CD4-positive, alpha-beta T cell (primary cell): ENCODE measurements around the gene OR2Z1. TPM values are rescaled to one million over a fixed set of nuclear protein-coding genes. Genes with fewer than 3 reads are reported as not detected.

ENCODE experiments used
- ATAC-seq: fragments of 200-7000 bp; cut with Tn5 transposase; one replicate; pipeline ENCODE4 v1.10.0; 2022; ENCODE audit warnings: mild to moderate bottlenecking; ENCODE audit not compliant: poor library complexity
- CTCF ChIA-PET: fragments of 350-600 bp; sonication (Branson Sonifier 250); formaldehyde crosslinking; loops from one replicate; lab custom pipeline; 2021; ENCODE audit warnings: antibody characterized with exemption, inconsistent platforms; lab: Charles Lee
- POLR2A ChIA-PET: fragments of 350-600 bp; sonication (Branson Sonifier 250); formaldehyde crosslinking; loops from one replicate; lab custom pipeline; 2021; ENCODE audit warnings: antibody characterized with exemption, inconsistent platforms; lab: Charles Lee
- DNase-seq, 14 experiments: peaks; one replicate each; pipeline ENCODE4 v3.0.0-alpha.2; 2013 to 2020; ENCODE audit warnings: mixed read lengths in 2 of 14
- H3K27ac ChIP-seq, 2 donors: one replicate each; pipeline versions ENCODE4 v1.5.1 to v1.7.0; 2013; ENCODE audit warnings: low read length in 2 of 2, low read depth in 1 of 2, mild to moderate bottlenecking in 1 of 2
- H3K27me3 ChIP-seq, 2 experiments: 1 replicate in 1 of 2; 2 replicates in 1 of 2; pipeline versions ENCODE4 v1.6.1 to v1.7.0; 2013; ENCODE audit warnings: low read length in 2 of 2, control low read depth in 1 of 2, mild to moderate bottlenecking in 1 of 2, moderate library complexity in 1 of 2; ENCODE audit not compliant: insufficient read depth in 2 of 2, control insufficient read depth in 1 of 2
- H3K36me3 ChIP-seq: one replicate; pipeline ENCODE4 v1.6.1; 2013; ENCODE audit warnings: low read length, control low read depth; ENCODE audit not compliant: insufficient read depth
- H3K4me1 ChIP-seq: one replicate; pipeline ENCODE4 v1.6.1; 2013; ENCODE audit warnings: low read length, control low read depth; ENCODE audit not compliant: insufficient read depth
- H3K4me3 ChIP-seq: one replicate; pipeline ENCODE4 v1.5.1; 2013; ENCODE audit warnings: mild to moderate bottlenecking, low read length, moderate library complexity
- H3K9me3 ChIP-seq, 2 experiments: 1 replicate in 1 of 2; 2 replicates in 1 of 2; pipeline versions ENCODE4 v1.6.1 to v1.7.0; 2013; ENCODE audit warnings: low read length in 2 of 2, mild to moderate bottlenecking in 2 of 2, control low read depth in 1 of 2, moderate library complexity in 1 of 2; ENCODE audit not compliant: control insufficient read depth in 1 of 2, insufficient read depth in 1 of 2
- H3K27ac Mint-ChIP-seq: one replicate; pipeline ENCODE4 v1.8.0; 2020; ENCODE audit warnings: mixed read lengths
- H3K27me3 Mint-ChIP-seq: one replicate; pipeline ENCODE4 v1.8.0; 2021; ENCODE audit warnings: mixed read lengths
- H3K36me3 Mint-ChIP-seq: one replicate; pipeline ENCODE4 v1.8.0; 2021; ENCODE audit warnings: low read depth, mixed read lengths
- H3K4me1 Mint-ChIP-seq: one replicate; pipeline ENCODE4 v1.8.0; 2021; ENCODE audit warnings: low read depth, mixed read lengths
- H3K4me3 Mint-ChIP-seq: one replicate; pipeline ENCODE4 v1.8.0; 2020; ENCODE audit warnings: mild to moderate bottlenecking, mixed read lengths
- H3K9me3 Mint-ChIP-seq: one replicate; pipeline ENCODE4 v1.8.0; 2020; ENCODE audit warnings: mixed read lengths
- intact Hi-C, 2 experiments: fragments of 100-400 bp; cut with DNase I in 1 of 2; cut with micrococcal nuclease in 1 of 2; formaldehyde crosslinking; loops; one replicate each; pipeline versions ENCODE4 v1.15.1 to v1.9.0; 2023 to 2025; cut with DNase I, micrococcal nuclease
- total RNA-seq, 174 experiments: library from RNA in 2 of 174; stranded (reverse) in 2 of 174; gene quantifications; one replicate each; pipeline ENCODE4 v1.2.3 and lab custom pipeline; 2021 to 2026
- TF ChIP-seq, protein P1 (sequence below): fragments of 200-600 bp; IDR thresholded peaks from one replicate; pipeline ENCODE4 v1.8.0; 2022; ENCODE audit warnings: antibody characterized with exemption, mild to moderate bottlenecking

OR2Z1 gene
- total RNA-seq, 2 experiments from 2014 or later = not detected

DNA sequence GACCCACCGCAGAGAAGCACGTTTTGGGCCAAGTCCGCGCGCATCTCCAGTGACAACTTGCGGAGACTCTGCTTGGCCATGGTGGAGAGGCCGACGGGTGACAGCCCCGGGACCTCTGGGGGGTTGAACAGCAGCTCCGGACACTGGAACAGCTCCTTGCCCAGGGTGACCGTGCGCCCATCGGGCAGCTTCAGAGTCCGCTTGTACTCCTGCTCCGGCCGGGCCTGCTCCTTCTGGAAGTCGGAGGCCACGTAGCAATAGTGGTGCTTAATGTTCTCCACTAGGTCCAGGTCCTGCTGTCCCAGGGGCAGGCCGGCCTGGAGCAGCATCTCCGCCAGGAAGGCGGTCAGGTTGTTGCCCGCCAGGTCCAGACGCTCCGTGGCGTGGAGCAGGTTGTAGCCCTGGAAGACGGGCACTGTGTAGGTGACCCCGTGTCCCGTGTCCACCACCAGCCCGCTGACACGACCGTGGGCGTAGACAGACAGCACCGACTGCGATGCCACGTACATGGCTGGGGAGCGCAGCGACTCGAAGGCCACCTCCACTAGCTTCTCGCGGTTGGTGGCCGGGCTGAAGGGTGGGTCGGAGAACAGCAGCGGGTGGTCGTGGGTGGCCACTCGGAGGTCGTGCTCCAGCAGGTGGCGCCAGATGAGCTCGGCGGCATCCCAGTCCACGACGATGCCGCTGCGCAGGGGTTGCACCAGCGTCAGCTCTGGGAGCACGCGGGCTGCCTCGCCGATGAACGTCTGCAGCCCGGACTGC lies 23.6 kb upstream of the OR2Z1 start:
- CTCF ChIA-PET = no interaction called here
- peaks cover 36% of the 10 kb centered on the region for H3K4me1 Mint-ChIP-seq

DNA sequence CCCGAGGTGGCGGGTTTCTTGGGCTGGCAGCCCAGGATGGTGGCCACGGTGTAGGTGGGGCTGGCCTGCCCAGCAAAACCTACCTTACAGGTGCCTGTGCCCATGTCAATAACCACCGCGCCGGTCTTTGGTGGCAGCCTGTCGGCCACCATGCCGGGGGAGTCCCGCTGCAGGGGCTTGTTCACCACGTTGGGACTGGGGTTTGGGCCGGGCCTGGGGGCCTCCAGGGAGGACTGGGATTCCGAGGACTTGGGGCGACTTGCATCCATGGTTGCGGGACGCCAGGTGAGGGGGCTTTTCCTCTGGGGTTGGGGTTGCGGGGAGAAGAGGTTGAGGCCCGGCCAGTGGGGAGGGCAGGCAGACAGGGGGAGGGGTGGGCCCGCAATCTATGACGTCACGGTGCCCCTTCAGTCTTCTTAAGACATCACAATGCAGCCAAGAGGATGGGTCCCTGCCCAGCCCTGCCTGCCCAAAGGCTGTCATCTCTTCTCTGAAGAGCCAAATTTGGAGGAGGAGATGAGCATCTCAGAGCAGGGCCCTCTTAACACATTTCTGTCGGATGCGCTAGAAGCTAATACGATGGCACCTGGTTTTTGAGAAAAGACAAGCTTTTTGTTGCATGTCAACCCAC lies 22.9 kb upstream of the OR2Z1 start, which contains the start of gene ACTL9:
Gene ACTL9 (minus strand): TSS at position 363 of the 631 bp plus-strand sequence. CDS start 94 bp downstream, at position 269.
- Histone ChIP-seq H3K4me1 (peaks cover 57% of the 10 kb centered on the region), H3K9me3 (peaks cover 0 to 6% of the 10 kb centered on the region in 2 experiments), H3K27ac (no peak within 1 kb of the TSS), H3K36me3 (no peaks in the 10 kb centered on the region), H3K4me3 (no peak within 1 kb of the TSS), H3K27me3 (no peaks in the 10 kb centered on the region)
- no peaks in the 10 kb centered on the region for H3K9me3 Mint-ChIP-seq
- intact Hi-C loops = no loop called here
- H3K36me3 Mint-ChIP-seq = no peaks in the 10 kb centered on the region
- peaks cover 42% of the 10 kb centered on the region for H3K4me1 Mint-ChIP-seq
- no peak for DNase-seq
- ChIA-PET POLR2A (no interaction called here), CTCF (no interaction called here)
- H3K27me3 Mint-ChIP-seq = peaks cover 12% of the 10 kb centered on the region
- H3K27ac Mint-ChIP-seq = no peak within 1 kb of the TSS
- TF ChIP-seq, protein P1, sequence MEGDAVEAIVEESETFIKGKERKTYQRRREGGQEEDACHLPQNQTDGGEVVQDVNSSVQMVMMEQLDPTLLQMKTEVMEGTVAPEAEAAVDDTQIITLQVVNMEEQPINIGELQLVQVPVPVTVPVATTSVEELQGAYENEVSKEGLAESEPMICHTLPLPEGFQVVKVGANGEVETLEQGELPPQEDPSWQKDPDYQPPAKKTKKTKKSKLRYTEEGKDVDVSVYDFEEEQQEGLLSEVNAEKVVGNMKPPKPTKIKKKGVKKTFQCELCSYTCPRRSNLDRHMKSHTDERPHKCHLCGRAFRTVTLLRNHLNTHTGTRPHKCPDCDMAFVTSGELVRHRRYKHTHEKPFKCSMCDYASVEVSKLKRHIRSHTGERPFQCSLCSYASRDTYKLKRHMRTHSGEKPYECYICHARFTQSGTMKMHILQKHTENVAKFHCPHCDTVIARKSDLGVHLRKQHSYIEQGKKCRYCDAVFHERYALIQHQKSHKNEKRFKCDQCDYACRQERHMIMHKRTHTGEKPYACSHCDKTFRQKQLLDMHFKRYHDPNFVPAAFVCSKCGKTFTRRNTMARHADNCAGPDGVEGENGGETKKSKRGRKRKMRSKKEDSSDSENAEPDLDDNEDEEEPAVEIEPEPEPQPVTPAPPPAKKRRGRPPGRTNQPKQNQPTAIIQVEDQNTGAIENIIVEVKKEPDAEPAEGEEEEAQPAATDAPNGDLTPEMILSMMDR = no peak
- ATAC-seq = no peak
- no peak within 1 kb of the TSS for H3K4me3 Mint-ChIP-seq

More for the DNA sequence above, 23.6 kb upstream of the OR2Z1 start:
- H3K36me3 Mint-ChIP-seq = no peaks in the 10 kb centered on the region
- POLR2A ChIA-PET = no interaction called here
- peaks cover 12% of the 10 kb centered on the region for H3K27me3 Mint-ChIP-seq
- H3K4me3 Mint-ChIP-seq = no peak overlapping the region
- H3K27ac Mint-ChIP-seq = no peak overlapping the region
- intact Hi-C loops = no loop called here
- Histone ChIP-seq H3K4me3 (no peak overlapping the region), H3K27ac (no peak overlapping the region), H3K4me1 (peaks cover 50% of the 10 kb centered on the region), H3K27me3 (no peaks in the 10 kb centered on the region), H3K9me3 (peaks cover 0 to 6% of the 10 kb centered on the region in 2 experiments), H3K36me3 (no peaks in the 10 kb centered on the region)
- TF ChIP-seq, protein P1 = no peak
- DNase-seq = peak in 4 of 14 experiments; percentile 10 to 36 (median 18)
- H3K9me3 Mint-ChIP-seq = no peaks in the 10 kb centered on the region
- no peak for ATAC-seq

DNA sequence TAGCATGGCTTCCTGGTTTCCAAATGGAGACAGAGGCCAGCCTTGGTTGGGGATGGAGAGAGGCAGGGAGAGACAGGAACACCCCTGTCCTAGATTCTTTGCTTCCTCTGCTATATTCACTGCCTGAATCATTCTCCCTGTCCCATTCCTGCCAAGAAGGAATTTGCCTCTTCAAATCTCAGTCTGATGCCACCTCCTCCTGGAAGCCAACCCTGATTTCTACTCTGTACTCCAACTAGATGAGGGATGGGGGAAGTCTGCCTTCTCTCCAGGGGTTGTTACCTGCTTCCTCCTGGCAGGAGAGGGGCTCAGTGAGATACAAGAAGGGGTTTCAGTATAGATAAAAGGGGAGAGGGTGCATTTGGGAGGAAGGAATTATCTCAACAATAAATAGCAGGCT lies 21.5 kb upstream of the OR2Z1 start:
- ChIA-PET CTCF (no interaction called here), POLR2A (no interaction called here)
- H3K9me3 Mint-ChIP-seq = no peaks in the 10 kb centered on the region
- peaks cover 7% of the 10 kb centered on the region for H3K27me3 Mint-ChIP-seq
- Histone ChIP-seq H3K36me3 (no peaks in the 10 kb centered on the region), H3K4me3 (no peak overlapping the region), H3K4me1 (peaks cover 58% of the 10 kb centered on the region), H3K27ac (no peak overlapping the region), H3K9me3 (peaks cover 0 to 6% of the 10 kb centered on the region in 2 experiments), H3K27me3 (no peaks in the 10 kb centered on the region)
- TF ChIP-seq, protein P1 = no peak
- no peak for ATAC-seq
- no peak overlapping the region for H3K27ac Mint-ChIP-seq
- peaks cover 47% of the 10 kb centered on the region for H3K4me1 Mint-ChIP-seq
- H3K36me3 Mint-ChIP-seq = no peaks in the 10 kb centered on the region
- no peak for DNase-seq
- intact Hi-C loops = no loop called here
- H3K4me3 Mint-ChIP-seq = no peak overlapping the region
